MM.1S (cell line): ENCODE data around the gene STAB1.

Source experiments
- DNase-seq: peaks from one replicate; pipeline ENCODE4 v3.0.0-alpha.2; 2015
- H2AFZ ChIP-seq: fragments of 300-600 bp; sonication (generic); 2 replicates; pipeline ENCODE4 v1.6.0; 2016; ENCODE audit warnings: antibody characterized with exemption, low read length
- H3F3A ChIP-seq: fragments of 300-600 bp; sonication (generic); 2 replicates; pipeline ENCODE4 v1.6.1; 2016; ENCODE audit warnings: mild to moderate bottlenecking, antibody characterized with exemption, low read length, moderate library complexity, mixed read lengths; ENCODE audit not compliant: insufficient read depth
- H3K27ac ChIP-seq: fragments of 300-600 bp; sonication (generic); 2 replicates; pipeline ENCODE4 v1.5.1; 2016; ENCODE audit warnings: mild to moderate bottlenecking, low read length
- H3K27me3 ChIP-seq: fragments of 300-600 bp; sonication (generic); replicated peaks from 2 replicates; pipeline ENCODE4 v1.6.0; 2016; ENCODE audit warnings: low read length; ENCODE audit not compliant: insufficient read depth
- H3K36me3 ChIP-seq: fragments of 300-600 bp; sonication (generic); replicated peaks from 2 replicates; pipeline ENCODE4 v1.6.1; 2016; ENCODE audit warnings: mild to moderate bottlenecking, low read length, mixed read lengths; ENCODE audit not compliant: insufficient read depth
- H3K4me1 ChIP-seq: fragments of 300-600 bp; sonication (generic); 2 replicates; pipeline ENCODE4 v1.6.1; 2016; ENCODE audit warnings: low read length, mixed read lengths
- H3K4me2 ChIP-seq: fragments of 300-600 bp; sonication (generic); 2 replicates; pipeline ENCODE4 v1.6.0; 2016; ENCODE audit warnings: low read depth, low read length
- H3K4me3 ChIP-seq: fragments of 300-600 bp; sonication (generic); 2 replicates; pipeline ENCODE4 v1.5.1; 2016; ENCODE audit warnings: low read length, mixed read lengths
- H3K79me2 ChIP-seq: fragments of 300-600 bp; sonication (generic); 2 replicates; pipeline ENCODE4 v1.6.1; 2016; ENCODE audit warnings: mixed run types, low read length, mixed read lengths
- H3K9ac ChIP-seq: fragments of 300-600 bp; sonication (generic); 2 replicates; pipeline ENCODE4 v1.6.1; 2016; ENCODE audit warnings: low read length, mixed read lengths
- H3K9me2 ChIP-seq: fragments of 300-600 bp; sonication (generic); replicated peaks from 2 replicates; pipeline ENCODE4 v1.6.1; 2016; ENCODE audit warnings: mild to moderate bottlenecking, low read length, mixed read lengths; ENCODE audit not compliant: insufficient read depth
- H3K9me3 ChIP-seq: fragments of 300-600 bp; sonication (generic); replicated peaks from 2 replicates; pipeline ENCODE4 v1.6.1; 2016; ENCODE audit warnings: mild to moderate bottlenecking, low read length, mixed read lengths; ENCODE audit not compliant: insufficient read depth
- H4K20me1 ChIP-seq: fragments of 300-600 bp; sonication (generic); 2 replicates; pipeline ENCODE4 v1.6.1; 2016; ENCODE audit warnings: mild to moderate bottlenecking, low read length, moderate library complexity, mixed read lengths; ENCODE audit not compliant: insufficient read depth
- EZH2 ChIP-seq: fragments of 300-600 bp; sonication (generic); optimal IDR thresholded peaks from 2 replicates; pipeline ENCODE3; 2017; ENCODE audit warnings: low read depth, mild to moderate bottlenecking, antibody characterized with exemption, low read length, mixed read lengths
- EZH2phosphoT487 ChIP-seq: fragments of 300-600 bp; sonication (generic); IDR thresholded peaks from 2 replicates; pipeline ENCODE4 v1.6.1; 2018; ENCODE audit warnings: antibody characterized with exemption, low read length
- TF ChIP-seq, protein P1 (sequence below): fragments of 300-600 bp; sonication (generic); IDR thresholded peaks from 2 replicates; pipeline ENCODE4 v1.5.1; 2016; ENCODE audit warnings: antibody characterized with exemption, low read length, mixed read lengths

STAB1 gene

GRCh38 chr3:52512727-52513126 is 17.6 kb downstream of the STAB1 start:
- Histone ChIP-seq H3K4me2 (peak overlapping the region; percentile 12; the same call in 1 of the 2 replicates), H3K79me2 (no peaks in the 10 kb centered on the region), H4K20me1 (no peaks in the 10 kb centered on the region), H3K27ac (no peak overlapping the region), H3K9me2 (no peaks in the 10 kb centered on the region), H3K4me3 (no peak overlapping the region), H3K4me1 (no peaks in the 10 kb centered on the region), H3K9ac (no peak overlapping the region), H2AFZ (peak overlapping the region; percentile 56; the same call in 1 of the 2 replicates), H3F3A (no peaks in the 10 kb centered on the region), H3K36me3 (no peaks in the 10 kb centered on the region), H3K27me3 (peaks cover 39% of the 10 kb centered on the region), H3K9me3 (no peaks in the 10 kb centered on the region)
- TF ChIP-seq EZH2phosphoT487 (no peak), EZH2 (no peak)
- TF ChIP-seq, protein P1, sequence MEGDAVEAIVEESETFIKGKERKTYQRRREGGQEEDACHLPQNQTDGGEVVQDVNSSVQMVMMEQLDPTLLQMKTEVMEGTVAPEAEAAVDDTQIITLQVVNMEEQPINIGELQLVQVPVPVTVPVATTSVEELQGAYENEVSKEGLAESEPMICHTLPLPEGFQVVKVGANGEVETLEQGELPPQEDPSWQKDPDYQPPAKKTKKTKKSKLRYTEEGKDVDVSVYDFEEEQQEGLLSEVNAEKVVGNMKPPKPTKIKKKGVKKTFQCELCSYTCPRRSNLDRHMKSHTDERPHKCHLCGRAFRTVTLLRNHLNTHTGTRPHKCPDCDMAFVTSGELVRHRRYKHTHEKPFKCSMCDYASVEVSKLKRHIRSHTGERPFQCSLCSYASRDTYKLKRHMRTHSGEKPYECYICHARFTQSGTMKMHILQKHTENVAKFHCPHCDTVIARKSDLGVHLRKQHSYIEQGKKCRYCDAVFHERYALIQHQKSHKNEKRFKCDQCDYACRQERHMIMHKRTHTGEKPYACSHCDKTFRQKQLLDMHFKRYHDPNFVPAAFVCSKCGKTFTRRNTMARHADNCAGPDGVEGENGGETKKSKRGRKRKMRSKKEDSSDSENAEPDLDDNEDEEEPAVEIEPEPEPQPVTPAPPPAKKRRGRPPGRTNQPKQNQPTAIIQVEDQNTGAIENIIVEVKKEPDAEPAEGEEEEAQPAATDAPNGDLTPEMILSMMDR: no peak
- no peak for DNase-seq

GRCh38 chr3:52513281-52513680 is 18.1 kb downstream of the STAB1 start:
- no peaks in the 10 kb centered on the region for H3K4me1 ChIP-seq
- no peak for DNase-seq
- H2AFZ ChIP-seq: no peak overlapping the region
- no peaks in the 10 kb centered on the region for H3K36me3 ChIP-seq
- no peak overlapping the region for H3K27ac ChIP-seq
- TF ChIP-seq EZH2: no peak
- TF ChIP-seq, protein P1: no peak
- TF ChIP-seq EZH2phosphoT487: no peak
- H3K27me3 ChIP-seq: peaks cover 39% of the 10 kb centered on the region
- no peak overlapping the region for H3K4me2 ChIP-seq
- no peaks in the 10 kb centered on the region for H3K79me2 ChIP-seq
- H4K20me1 ChIP-seq: no peaks in the 10 kb centered on the region
- no peak overlapping the region for H3K4me3 ChIP-seq
- no peaks in the 10 kb centered on the region for H3K9me3 ChIP-seq
- no peaks in the 10 kb centered on the region for H3K9me2 ChIP-seq
- no peaks in the 10 kb centered on the region for H3F3A ChIP-seq
- H3K9ac ChIP-seq: no peak overlapping the region

- Histone ChIP-seq H3K27ac (no peak overlapping the region), H3F3A (no peaks in the 10 kb centered on the region), H3K9me3 (no peaks in the 10 kb centered on the region), H3K4me1 (no peaks in the 10 kb centered on the region), H3K27me3 (peaks cover 39% of the 10 kb centered on the region), H4K20me1 (no peaks in the 10 kb centered on the region), H3K9me2 (no peaks in the 10 kb centered on the region), H2AFZ (no peak overlapping the region), H3K9ac (no peak overlapping the region), H3K36me3 (no peaks in the 10 kb centered on the region), H3K4me2 (no peak overlapping the region), H3K4me3 (no peak overlapping the region), H3K79me2 (no peaks in the 10 kb centered on the region)
- no peak for DNase-seq
- no peak for TF ChIP-seq EZH2phosphoT487
- TF ChIP-seq, protein P1: no peak
Measured at GRCh38 chr3:52514576-52514975, 19.4 kb downstream of the STAB1 start.
